GM21423 (cell line): ENCODE measurements around the gene KRTAP19-1.

Experiments used
- ATAC-seq: cut with Tn5 transposase; IDR thresholded peaks from one replicate; pipeline ENCODE4 v1.9.1; 2021; ENCODE audit warnings: mild to moderate bottlenecking, moderate library complexity; ENCODE audit not compliant: unreplicated experiment

The KRTAP19-1 gene

DNA sequence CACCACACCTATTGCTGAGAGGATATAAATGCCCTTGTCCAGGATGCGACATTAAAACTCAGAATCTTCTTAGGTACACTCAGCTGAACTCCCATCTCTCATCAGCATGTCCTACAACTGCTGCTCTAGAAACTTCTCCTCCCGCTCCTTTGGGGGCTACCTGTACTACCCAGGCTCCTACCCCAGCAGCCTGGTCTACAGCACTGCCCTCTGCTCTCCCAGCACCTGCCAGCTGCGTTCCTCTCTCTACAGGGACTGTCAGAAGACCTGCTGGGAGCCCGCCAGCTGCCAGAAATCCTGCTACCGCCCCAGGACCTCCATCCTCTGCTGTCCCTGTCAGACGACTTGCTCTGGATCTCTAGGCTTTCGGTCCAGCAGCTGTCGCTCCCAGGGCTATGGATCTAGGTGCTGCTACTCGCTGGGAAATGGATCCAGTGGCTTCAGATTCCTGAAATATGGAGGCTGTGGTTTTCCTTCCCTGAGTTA, 50.0 kb downstream of the KRTAP19-1 start, which contains the start of gene KRTAP13-4:
TSS of gene KRTAP13-4 (plus strand) at position 51 of the 486 bp plus-strand sequence. CDS start at position 107, 56 bp downstream.
- no peak for ATAC-seq
